A673 (cell line): ENCODE results near the gene SFXN5. TPM values are rescaled to one million over a fixed set of nuclear protein-coding genes. Genes with fewer than 3 reads are reported as not detected.

ENCODE experiments used
- BruUV-seq: library from RNA; stranded (reverse); fragments of 400-500 nt; replicated peaks from 2 replicates; lab custom pipeline; 2021; lab: Mats Ljungman, UMichigan
- CTCF ChIA-PET: fragments of 300-600 bp; sonication (Branson Sonifier 250); formaldehyde crosslinking; loops from one replicate; lab custom pipeline; 2022; ENCODE audit warnings: antibody characterized with exemption; lab: Charles Lee
- POLR2A ChIA-PET: fragments of 300-600 bp; sonication (Branson Sonifier 250); formaldehyde crosslinking; loops from one replicate; lab custom pipeline; 2022; ENCODE audit warnings: antibody characterized with exemption; ENCODE audit not compliant: low non-redundant PET; lab: Charles Lee
- DNase-seq: peaks from one replicate; pipeline ENCODE4 v3.0.0-alpha.2; 2015; ENCODE audit warnings: low spot score
- H3K27ac ChIP-seq: fragments of 200-600 bp; sonication (generic); 2 replicates; pipeline ENCODE4 v1.5.1; 2016; ENCODE audit warnings: mixed run types, low read depth, mild to moderate bottlenecking, mixed read lengths, antibody characterized with exemption, low read length; ENCODE audit not compliant: poor library complexity, severe bottlenecking
- H3K27me3 ChIP-seq: fragments of 200-600 bp; sonication (generic); replicated peaks from 2 replicates; pipeline ENCODE4 v1.6.1; 2017; ENCODE audit warnings: mixed run types, low read depth, mild to moderate bottlenecking, mixed read lengths, antibody characterized with exemption, low read length; ENCODE audit not compliant: insufficient read depth, poor library complexity
- H3K36me3 ChIP-seq: fragments of 200-600 bp; sonication (generic); 2 replicates; pipeline ENCODE4 v1.6.1; 2016; ENCODE audit warnings: mixed run types, mild to moderate bottlenecking, mixed read lengths, antibody characterized with exemption, low read length; ENCODE audit not compliant: insufficient read depth, poor library complexity, severe bottlenecking
- H3K4me1 ChIP-seq: fragments of 200-600 bp; sonication (generic); 2 replicates; pipeline ENCODE4 v1.6.1; 2017; ENCODE audit warnings: mixed run types, mild to moderate bottlenecking, mixed read lengths, antibody characterized with exemption, low read length; ENCODE audit not compliant: insufficient read depth, poor library complexity, severe bottlenecking
- H3K4me3 ChIP-seq: fragments of 200-600 bp; sonication (generic); 2 replicates; pipeline ENCODE4 v1.5.1; 2016; ENCODE audit warnings: low read depth, mixed run types, mild to moderate bottlenecking, mixed read lengths, low read length; ENCODE audit not compliant: poor library complexity, severe bottlenecking
- H3K9me3 ChIP-seq: fragments of 200-600 bp; sonication (generic); 2 replicates; pipeline ENCODE4 v1.6.1; 2016; ENCODE audit warnings: mixed run types, low read depth, mild to moderate bottlenecking, mixed read lengths, antibody characterized with exemption, low read length; ENCODE audit not compliant: poor library complexity, severe bottlenecking
- EZH2 ChIP-seq: fragments of 200-600 bp; sonication (generic); IDR thresholded peaks from 2 replicates; pipeline ENCODE4 v1.6.1; 2017; ENCODE audit warnings: borderline replicate concordance, low read depth, mild to moderate bottlenecking, mixed read lengths, antibody characterized with exemption, low read length; ENCODE audit not compliant: poor library complexity, severe bottlenecking
- intact Hi-C: fragments of 100-400 bp; cut with micrococcal nuclease; formaldehyde crosslinking; loops from one replicate; pipeline ENCODE4 v1.10.0; 2022; ENCODE audit not compliant: unreplicated experiment
- total RNA-seq: library from RNA; stranded (reverse); gene quantifications from 2 replicates; pipeline ENCODE4 v1.2.3, GENCODE V29; 2021
- TF ChIP-seq, protein P1 (sequence below): fragments of 300-800, 200-600 bp; sonication (generic); conservative IDR thresholded peaks from 2 replicates; pipeline ENCODE4 v1.5.1; 2017; ENCODE audit warnings: low read depth, mild to moderate bottlenecking, antibody characterized with exemption, low read length, moderate library complexity, mixed read lengths

The SFXN5 gene
- total RNA-seq, 1 experiment from 2014 or later: 23.1 TPM

GRCh38 chr2:73088703-73089102 is 17.2 kb upstream of the SFXN5 start:
- BruUV-seq: no TSS peak
- H3K36me3 ChIP-seq: no peaks in the 10 kb centered on the region
- H3K27me3 ChIP-seq: no peaks in the 10 kb centered on the region
- TF ChIP-seq, protein P1, sequence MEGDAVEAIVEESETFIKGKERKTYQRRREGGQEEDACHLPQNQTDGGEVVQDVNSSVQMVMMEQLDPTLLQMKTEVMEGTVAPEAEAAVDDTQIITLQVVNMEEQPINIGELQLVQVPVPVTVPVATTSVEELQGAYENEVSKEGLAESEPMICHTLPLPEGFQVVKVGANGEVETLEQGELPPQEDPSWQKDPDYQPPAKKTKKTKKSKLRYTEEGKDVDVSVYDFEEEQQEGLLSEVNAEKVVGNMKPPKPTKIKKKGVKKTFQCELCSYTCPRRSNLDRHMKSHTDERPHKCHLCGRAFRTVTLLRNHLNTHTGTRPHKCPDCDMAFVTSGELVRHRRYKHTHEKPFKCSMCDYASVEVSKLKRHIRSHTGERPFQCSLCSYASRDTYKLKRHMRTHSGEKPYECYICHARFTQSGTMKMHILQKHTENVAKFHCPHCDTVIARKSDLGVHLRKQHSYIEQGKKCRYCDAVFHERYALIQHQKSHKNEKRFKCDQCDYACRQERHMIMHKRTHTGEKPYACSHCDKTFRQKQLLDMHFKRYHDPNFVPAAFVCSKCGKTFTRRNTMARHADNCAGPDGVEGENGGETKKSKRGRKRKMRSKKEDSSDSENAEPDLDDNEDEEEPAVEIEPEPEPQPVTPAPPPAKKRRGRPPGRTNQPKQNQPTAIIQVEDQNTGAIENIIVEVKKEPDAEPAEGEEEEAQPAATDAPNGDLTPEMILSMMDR: no peak
- no peak for TF ChIP-seq EZH2
- CTCF ChIA-PET: no interaction called here
- no peak for DNase-seq
- H3K27ac ChIP-seq: no peak overlapping the region
- POLR2A ChIA-PET: interaction anchor here (0.6 kb wide), 1 partner anchor 27 kb away, joined by 3 read pairs; no protein-coding TSS in a partner anchor
- H3K9me3 ChIP-seq: no peaks in the 10 kb centered on the region
- intact Hi-C loops: loop anchor here (5.0 to 10.0 kb wide), 2 partner anchors 89 to 194 kb away; no protein-coding TSS in a partner anchor
- H3K4me3 ChIP-seq: no peak overlapping the region
- no peaks in the 10 kb centered on the region for H3K4me1 ChIP-seq

DNA sequence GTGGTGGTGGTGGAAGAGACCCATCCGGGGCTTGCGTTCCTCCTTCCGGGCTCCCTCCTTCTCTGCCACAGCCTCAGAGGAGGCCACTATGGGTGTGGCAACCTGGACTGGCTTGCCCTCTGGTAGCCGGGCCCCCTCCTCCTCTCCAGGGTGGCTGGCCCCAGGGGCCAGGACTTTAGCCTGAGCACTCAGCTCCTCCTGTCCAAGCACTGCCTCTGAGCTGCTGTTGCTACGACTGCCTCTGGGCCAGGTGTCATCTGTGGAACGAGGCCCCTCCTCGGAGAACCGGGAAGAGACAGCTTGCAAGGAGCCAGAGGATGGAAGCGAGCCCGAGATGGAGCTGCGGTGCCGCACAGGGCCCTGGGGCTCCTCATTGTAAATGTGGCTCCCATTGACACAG is 16.7 kb upstream of the SFXN5 start:
- H3K4me3 ChIP-seq: no peak overlapping the region
- H3K27me3 ChIP-seq: no peaks in the 10 kb centered on the region
- no peak for DNase-seq
- no peak overlapping the region for H3K27ac ChIP-seq
- H3K9me3 ChIP-seq: no peaks in the 10 kb centered on the region
- intact Hi-C loops: loop anchor here (5.0 to 10.0 kb wide), 2 partner anchors 89 to 193 kb away; no protein-coding TSS in a partner anchor
- BruUV-seq: no TSS peak
- H3K36me3 ChIP-seq: no peaks in the 10 kb centered on the region
- POLR2A ChIA-PET: interaction anchor here (0.6 kb wide), 1 partner anchor 27 kb away, joined by 3 read pairs; no protein-coding TSS in a partner anchor
- CTCF ChIA-PET: no interaction called here
- TF ChIP-seq EZH2: no peak
- TF ChIP-seq, protein P1: no peak
- no peaks in the 10 kb centered on the region for H3K4me1 ChIP-seq

- H3K9me3 ChIP-seq: no peaks in the 10 kb centered on the region
- no peaks in the 10 kb centered on the region for H3K27me3 ChIP-seq
- no peak for DNase-seq
- CTCF ChIA-PET: no interaction called here
- intact Hi-C loops: loop anchor here (5.0 to 10.0 kb wide), 2 partner anchors 90 to 193 kb away; no protein-coding TSS in a partner anchor
- no peak overlapping the region for H3K27ac ChIP-seq
- POLR2A ChIA-PET: no interaction called here
- no peaks in the 10 kb centered on the region for H3K36me3 ChIP-seq
- no TSS peak for BruUV-seq
- H3K4me1 ChIP-seq: no peaks in the 10 kb centered on the region
- H3K4me3 ChIP-seq: no peak overlapping the region
- TF ChIP-seq EZH2: no peak
- TF ChIP-seq, protein P1: no peak
Observed at GRCh38 chr2:73087311-73087710, 15.8 kb upstream of the SFXN5 start.
